H9 (cell line): ENCODE data around the gene NPAS3. TPM values are rescaled to one million over a fixed set of nuclear protein-coding genes. Genes with fewer than 3 reads are reported as not detected.

Source experiments
- DNase-seq: peaks from one replicate; pipeline ENCODE4 v3.0.0-alpha.2; 2017
- H2AFZ ChIP-seq: one replicate; pipeline ENCODE4 v1.6.1; 2013; ENCODE audit warnings: mild to moderate bottlenecking, low read length, control low read depth, moderate library complexity
- H2AK5ac ChIP-seq: 2 replicates; pipeline ENCODE4 v1.6.1; 2013; ENCODE audit warnings: low read length, control low read depth, mixed read lengths; ENCODE audit not compliant: insufficient read length
- H2BK120ac ChIP-seq: one replicate; pipeline ENCODE4 v1.6.1; 2013; ENCODE audit warnings: low read depth, mild to moderate bottlenecking, low read length, control low read depth, inconsistent platforms; ENCODE audit not compliant: poor library complexity, severe bottlenecking
- H2BK12ac ChIP-seq: 2 replicates; pipeline ENCODE4 v1.6.1; 2013; ENCODE audit warnings: low read length, control low read depth, mixed read lengths, low read depth; ENCODE audit not compliant: insufficient read length
- H2BK15ac ChIP-seq: 2 replicates; pipeline ENCODE4 v1.6.1; 2013; ENCODE audit warnings: low read depth, low read length, control low read depth
- H2BK20ac ChIP-seq: one replicate; pipeline ENCODE4 v1.6.1; 2013; ENCODE audit warnings: low read depth, mild to moderate bottlenecking, low read length, control low read depth, inconsistent platforms; ENCODE audit not compliant: poor library complexity, severe bottlenecking
- H2BK5ac ChIP-seq: 2 replicates; pipeline ENCODE4 v1.6.1; 2013; ENCODE audit warnings: low read length, control low read depth, mixed read lengths; ENCODE audit not compliant: insufficient read length
- H3K14ac ChIP-seq: 2 replicates; pipeline ENCODE4 v1.6.1; 2013; ENCODE audit warnings: low read length, control low read depth; ENCODE audit not compliant: insufficient read depth
- H3K18ac ChIP-seq: 2 replicates; pipeline ENCODE4 v1.6.1; 2013; ENCODE audit warnings: low read depth, mild to moderate bottlenecking, mixed read lengths, low read length, control low read depth; ENCODE audit not compliant: insufficient read length
- H3K23ac ChIP-seq: 2 replicates; pipeline ENCODE4 v1.6.1; 2013; ENCODE audit warnings: low read length, control low read depth, mixed read lengths, low read depth; ENCODE audit not compliant: insufficient read length
- H3K23me2 ChIP-seq: 2 replicates; pipeline ENCODE4 v1.6.1; 2013; ENCODE audit warnings: low read depth, mild to moderate bottlenecking, mixed read lengths, low read length, control low read depth; ENCODE audit not compliant: insufficient read length, poor library complexity, severe bottlenecking
- H3K27ac ChIP-seq: 2 replicates; pipeline ENCODE4 v1.5.1; 2013; ENCODE audit warnings: low read length, control low read depth, mixed read lengths, low read depth; ENCODE audit not compliant: insufficient read length
- H3K27me3 ChIP-seq: 2 replicates; pipeline ENCODE4 v1.6.1; 2013; ENCODE audit warnings: low read length, control low read depth, inconsistent platforms; ENCODE audit not compliant: insufficient read depth
- H3K4ac ChIP-seq: 2 replicates; pipeline ENCODE4 v1.6.1; 2013; ENCODE audit warnings: low read depth, mild to moderate bottlenecking, control low read depth, inconsistent platforms, low read length, moderate library complexity
- H3K4me1 ChIP-seq: 2 replicates; pipeline ENCODE4 v1.6.1; 2013; ENCODE audit warnings: low read length, control low read depth, inconsistent platforms; ENCODE audit not compliant: insufficient read depth
- H3K4me2 ChIP-seq: 2 replicates; pipeline ENCODE4 v1.6.1; 2013; ENCODE audit warnings: low read length, control low read depth, mixed read lengths; ENCODE audit not compliant: insufficient read length, insufficient read depth
- H3K56ac ChIP-seq: 2 replicates; pipeline ENCODE4 v1.6.1; 2013; ENCODE audit warnings: low read depth, mild to moderate bottlenecking, mixed read lengths, low read length, control low read depth; ENCODE audit not compliant: insufficient read length
- H3K79me1 ChIP-seq: 2 replicates; pipeline ENCODE4 v1.6.1; 2013; ENCODE audit warnings: low read depth, mild to moderate bottlenecking, moderate library complexity, low read length, control low read depth, inconsistent platforms; ENCODE audit not compliant: insufficient read depth, poor library complexity, severe bottlenecking
- H3K79me2 ChIP-seq: 2 replicates; pipeline ENCODE4 v1.6.1; 2013; ENCODE audit warnings: low read length, control low read depth, inconsistent platforms; ENCODE audit not compliant: insufficient read depth
- H3K9ac ChIP-seq: 2 replicates; pipeline ENCODE4 v1.6.1; 2013; ENCODE audit warnings: low read length, control low read depth, mixed read lengths; ENCODE audit not compliant: insufficient read length; ENCODE audit errors: extremely low read depth
- H3K9me3 ChIP-seq: one replicate; pipeline ENCODE4 v1.6.1; 2013; ENCODE audit warnings: low read depth, low read length, inconsistent platforms; ENCODE audit not compliant: control insufficient read depth
- H3T11ph ChIP-seq: one replicate; pipeline ENCODE4 v1.6.1; 2013; ENCODE audit warnings: mild to moderate bottlenecking, low read length, control low read depth, inconsistent platforms
- H4K20me1 ChIP-seq: one replicate; pipeline ENCODE4 v1.6.1; 2013; ENCODE audit not compliant: control insufficient read depth, insufficient read length, insufficient read depth
- H4K5ac ChIP-seq: 2 replicates; pipeline ENCODE4 v1.6.1; 2013; ENCODE audit warnings: low read depth, mild to moderate bottlenecking, mixed read lengths, low read length, control low read depth; ENCODE audit not compliant: insufficient read length
- H4K8ac ChIP-seq: replicated peaks from 2 replicates; pipeline ENCODE4 v1.6.1; 2013; ENCODE audit warnings: low read length, control low read depth, mixed read lengths, low read depth; ENCODE audit not compliant: insufficient read length
- H4K91ac ChIP-seq: 2 replicates; pipeline ENCODE4 v1.6.1; 2013; ENCODE audit warnings: low read depth, mild to moderate bottlenecking, moderate library complexity, mixed read lengths, low read length, control low read depth; ENCODE audit not compliant: insufficient read length
- H3K27ac Mint-ChIP-seq, 3 experiments: 2 replicates in 2 of 3; 3 replicates in 1 of 3; pipeline ENCODE4 v1.8.0; 2020 to 2021; ENCODE audit warnings: mixed read lengths in 3 of 3, mild to moderate bottlenecking in 1 of 3, moderate library complexity in 1 of 3
- H3K27me3 Mint-ChIP-seq: 2 replicates; pipeline ENCODE4 v1.8.0; 2021; ENCODE audit warnings: low read depth, mild to moderate bottlenecking, moderate library complexity, mixed read lengths
- H3K36me3 Mint-ChIP-seq, 3 experiments: 2 replicates in 2 of 3; 3 replicates in 1 of 3; pipeline ENCODE4 v1.8.0; 2020 to 2021; ENCODE audit warnings: low read depth in 3 of 3, mixed read lengths in 3 of 3; ENCODE audit not compliant: insufficient read depth in 1 of 3
- H3K4me1 Mint-ChIP-seq, 2 experiments: 2 replicates each; pipeline ENCODE4 v1.8.0; 2020; ENCODE audit warnings: mixed read lengths in 2 of 2
- H3K4me3 Mint-ChIP-seq, 2 experiments: 2 replicates in 1 of 2; 3 replicates in 1 of 2; pipeline ENCODE4 v1.8.0; 2020 to 2021; ENCODE audit warnings: mild to moderate bottlenecking in 2 of 2, mixed read lengths in 2 of 2, moderate library complexity in 1 of 2
- H3K9me3 Mint-ChIP-seq, 2 experiments: 2 replicates in 1 of 2; 3 replicates in 1 of 2; pipeline ENCODE4 v1.8.0; 2020; ENCODE audit warnings: mild to moderate bottlenecking in 2 of 2, mixed read lengths in 2 of 2, moderate library complexity in 1 of 2
- total RNA-seq: library from RNA; stranded (reverse); gene quantifications from 2 replicates; pipeline ENCODE4 v1.2.1, GENCODE V29; 2021
- TF ChIP-seq, protein P1 (sequence below): fragments of 200-600 bp; sonication (generic); conservative IDR thresholded peaks from 3 replicates; pipeline ENCODE4 v1.8.0; 2021; ENCODE audit warnings: antibody characterized with exemption, mild to moderate bottlenecking

NPAS3 gene
- total RNA-seq, 1 experiment from 2014 or later: 0.17 TPM

DNA sequence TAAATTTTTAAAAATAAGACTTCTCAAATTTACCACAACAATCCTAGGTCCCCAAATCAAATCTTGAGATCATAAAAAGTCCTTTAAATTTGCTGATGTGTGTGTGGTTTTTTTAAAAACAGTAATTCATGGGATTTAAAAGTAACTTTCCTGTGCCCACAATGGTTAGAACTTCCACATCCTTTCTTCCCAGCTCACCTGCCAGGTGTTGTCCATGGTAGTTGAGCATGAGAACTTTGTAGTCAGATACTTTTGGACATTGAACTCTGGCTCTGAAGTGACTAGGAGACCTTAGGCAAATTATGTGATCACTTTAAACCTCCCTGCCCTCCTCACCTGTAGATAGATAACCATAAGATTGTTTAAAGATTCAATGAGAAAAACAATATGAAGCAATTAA, 253.2 kb downstream of the NPAS3 start:
- Histone ChIP-seq H4K5ac (no peak overlapping the region), H3K79me2 (no peaks in the 10 kb centered on the region), H3K14ac (no peak overlapping the region), H3K4ac (no peak overlapping the region), H2BK120ac (no peak overlapping the region), H3K79me1 (no peaks in the 10 kb centered on the region), H3K9ac (no peak overlapping the region), H2AK5ac (no peak overlapping the region), H3K56ac (no peak overlapping the region), H2BK20ac (no peak overlapping the region), H4K20me1 (no peaks in the 10 kb centered on the region), H3K4me1 (no peaks in the 10 kb centered on the region), H3K27ac (no peak overlapping the region), H3T11ph (no peak overlapping the region), H4K91ac (no peak overlapping the region), H4K8ac (no peak overlapping the region), H3K9me3 (no peaks in the 10 kb centered on the region), H3K4me2 (no peak overlapping the region), H2BK12ac (no peak overlapping the region), H2AFZ (no peak overlapping the region), H3K23me2 (no peaks in the 10 kb centered on the region), H2BK15ac (no peak overlapping the region), H3K23ac (no peak overlapping the region), H3K18ac (no peak overlapping the region), H2BK5ac (no peak overlapping the region), H3K27me3 (no peaks in the 10 kb centered on the region)
- no peak overlapping the region for H3K4me3 Mint-ChIP-seq
- H3K4me1 Mint-ChIP-seq: no peaks in the 10 kb centered on the region
- DNase-seq: no peak
- TF ChIP-seq, protein P1, sequence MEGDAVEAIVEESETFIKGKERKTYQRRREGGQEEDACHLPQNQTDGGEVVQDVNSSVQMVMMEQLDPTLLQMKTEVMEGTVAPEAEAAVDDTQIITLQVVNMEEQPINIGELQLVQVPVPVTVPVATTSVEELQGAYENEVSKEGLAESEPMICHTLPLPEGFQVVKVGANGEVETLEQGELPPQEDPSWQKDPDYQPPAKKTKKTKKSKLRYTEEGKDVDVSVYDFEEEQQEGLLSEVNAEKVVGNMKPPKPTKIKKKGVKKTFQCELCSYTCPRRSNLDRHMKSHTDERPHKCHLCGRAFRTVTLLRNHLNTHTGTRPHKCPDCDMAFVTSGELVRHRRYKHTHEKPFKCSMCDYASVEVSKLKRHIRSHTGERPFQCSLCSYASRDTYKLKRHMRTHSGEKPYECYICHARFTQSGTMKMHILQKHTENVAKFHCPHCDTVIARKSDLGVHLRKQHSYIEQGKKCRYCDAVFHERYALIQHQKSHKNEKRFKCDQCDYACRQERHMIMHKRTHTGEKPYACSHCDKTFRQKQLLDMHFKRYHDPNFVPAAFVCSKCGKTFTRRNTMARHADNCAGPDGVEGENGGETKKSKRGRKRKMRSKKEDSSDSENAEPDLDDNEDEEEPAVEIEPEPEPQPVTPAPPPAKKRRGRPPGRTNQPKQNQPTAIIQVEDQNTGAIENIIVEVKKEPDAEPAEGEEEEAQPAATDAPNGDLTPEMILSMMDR: no peak
- H3K9me3 Mint-ChIP-seq: no peaks in the 10 kb centered on the region
- no peaks in the 10 kb centered on the region for H3K27me3 Mint-ChIP-seq
- H3K36me3 Mint-ChIP-seq: no peaks in the 10 kb centered on the region
- no peak overlapping the region for H3K27ac Mint-ChIP-seq
